GM21447 (cell line): Measurements from ENCODE around the gene PSIP1.
"Not testable (repeated sequence)": the region's sequence is repeated elsewhere in the genome, so short reads cannot be mapped to it uniquely, and the experiment has no call there.

Source experiments
- ATAC-seq: cut with Tn5 transposase; IDR thresholded peaks from one replicate; pipeline ENCODE4 v1.9.1; 2021; ENCODE audit not compliant: unreplicated experiment

Gene PSIP1

DNA sequence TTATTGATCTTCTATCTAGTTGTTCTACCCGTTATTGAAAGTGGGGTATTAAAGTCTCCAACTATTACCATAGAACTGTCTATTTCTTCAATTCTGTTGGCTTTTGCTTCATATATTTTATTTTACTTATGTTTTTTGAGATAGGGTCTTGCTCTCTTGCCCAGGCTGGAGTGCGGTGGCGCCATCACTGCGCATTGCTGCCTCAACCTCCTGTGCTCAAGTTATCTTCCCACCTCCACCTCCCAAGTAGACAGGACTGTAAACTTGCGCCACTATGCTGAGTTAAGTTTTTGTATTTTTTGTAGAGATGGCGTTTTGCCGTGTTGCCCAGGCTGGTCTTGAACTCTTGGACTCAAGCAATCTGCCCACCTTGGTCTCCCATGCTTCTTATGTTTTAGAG lies 71.9 kb downstream of the PSIP1 start:
- no peak for ATAC-seq

DNA sequence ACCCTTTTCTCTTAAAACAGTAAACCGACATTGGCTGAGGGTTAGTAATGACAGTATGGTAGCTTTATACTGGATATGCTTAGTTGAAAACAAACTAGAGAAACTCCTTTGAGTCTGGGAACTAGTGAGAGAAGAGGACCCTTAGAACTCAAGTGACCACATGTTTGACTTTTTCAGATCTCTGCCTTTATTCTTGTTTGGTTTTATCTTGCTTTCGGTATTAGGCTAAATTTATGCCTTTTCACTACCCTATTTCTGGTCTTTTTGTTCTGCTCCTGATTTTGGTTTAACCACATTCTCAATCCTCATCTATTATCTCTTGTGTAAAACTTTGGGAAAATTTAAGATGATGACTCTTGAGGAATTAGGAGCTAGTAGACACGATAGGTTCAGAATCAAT lies 77.1 kb downstream of the PSIP1 start:
- no peak for ATAC-seq

DNA sequence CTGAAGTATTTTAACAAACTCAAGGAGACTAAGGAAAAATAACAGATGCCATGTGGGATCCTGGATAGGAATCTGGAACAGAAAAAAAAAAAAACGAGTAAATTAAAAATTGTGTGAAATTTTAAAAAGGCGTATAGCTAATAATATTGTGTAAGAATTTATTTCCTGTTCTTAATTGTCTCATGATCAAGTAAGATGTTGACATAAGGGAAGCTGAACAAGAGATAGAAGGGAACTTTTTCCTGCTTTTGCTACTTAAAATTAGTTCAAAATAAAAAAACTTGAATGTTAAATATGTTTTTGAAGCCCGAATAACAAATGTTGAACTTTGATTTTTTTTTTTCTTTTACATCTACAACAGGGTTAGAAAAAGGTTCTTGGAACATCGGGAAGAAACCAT lies 77.6 kb downstream of the PSIP1 start:
- no peak for ATAC-seq

DNA sequence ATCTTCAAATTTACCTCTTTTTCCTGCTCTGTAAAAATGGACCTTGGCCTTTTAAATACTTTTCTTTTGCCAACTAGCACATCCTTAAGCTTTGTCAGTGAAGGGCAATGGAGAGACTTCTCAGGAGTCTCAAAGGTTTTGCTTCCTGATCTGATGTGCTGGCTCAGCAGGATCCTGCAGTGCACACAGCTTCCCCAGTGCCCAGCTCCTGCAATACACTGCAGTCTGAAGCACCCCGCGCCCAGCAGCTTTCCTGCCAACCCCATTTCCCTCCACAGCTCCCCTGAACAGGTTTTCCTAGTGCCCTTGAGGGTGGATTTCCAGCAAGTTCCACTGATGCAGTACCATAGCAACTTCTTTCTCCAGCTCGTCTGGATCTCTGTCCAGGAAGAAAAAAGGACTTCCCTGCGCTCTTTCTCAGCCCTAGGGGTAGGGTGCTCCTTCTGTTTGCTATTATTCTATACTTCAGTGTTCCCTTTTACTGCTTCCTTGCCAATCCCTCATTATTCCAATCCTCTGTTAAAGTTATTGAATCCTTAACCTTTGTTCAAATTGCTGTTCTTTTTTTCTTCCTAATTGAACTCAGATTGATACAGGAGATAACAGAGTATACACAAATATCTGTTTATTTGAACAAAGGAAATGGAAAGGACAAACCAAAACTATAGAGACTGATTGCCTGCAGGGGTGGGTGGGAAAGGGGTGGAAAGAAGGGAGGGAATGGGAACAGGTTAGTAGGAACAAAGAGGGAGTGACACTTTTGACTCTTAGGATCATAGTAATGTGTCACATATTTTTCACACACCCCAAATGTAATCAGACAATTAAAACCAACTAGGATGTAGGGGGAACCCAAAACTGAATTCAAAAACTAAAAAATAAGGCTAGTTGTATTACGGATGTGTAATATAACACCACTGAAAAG lies 79.6 kb downstream of the PSIP1 start:
- no peak for ATAC-seq

DNA sequence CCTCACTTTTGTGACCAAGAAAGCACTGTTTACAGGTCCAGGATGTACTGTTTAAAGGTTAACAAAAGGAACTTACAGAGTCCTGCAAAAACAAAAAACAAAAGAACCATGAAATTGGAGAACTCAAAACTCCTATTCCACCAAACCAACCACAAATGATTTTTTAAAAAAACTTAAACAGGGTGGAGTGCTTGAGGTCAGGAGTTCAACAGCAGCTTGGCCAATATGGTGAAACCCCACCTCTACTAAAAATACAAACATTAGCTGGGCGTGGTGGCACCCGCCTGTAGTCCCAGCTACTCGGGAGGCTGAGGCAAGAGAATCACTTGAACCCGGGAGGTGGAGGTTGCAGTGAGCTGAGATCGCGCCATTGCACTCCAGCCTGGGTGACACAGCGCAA lies 83.1 kb downstream of the PSIP1 start:
- ATAC-seq, result not testable (repeated sequence)

DNA sequence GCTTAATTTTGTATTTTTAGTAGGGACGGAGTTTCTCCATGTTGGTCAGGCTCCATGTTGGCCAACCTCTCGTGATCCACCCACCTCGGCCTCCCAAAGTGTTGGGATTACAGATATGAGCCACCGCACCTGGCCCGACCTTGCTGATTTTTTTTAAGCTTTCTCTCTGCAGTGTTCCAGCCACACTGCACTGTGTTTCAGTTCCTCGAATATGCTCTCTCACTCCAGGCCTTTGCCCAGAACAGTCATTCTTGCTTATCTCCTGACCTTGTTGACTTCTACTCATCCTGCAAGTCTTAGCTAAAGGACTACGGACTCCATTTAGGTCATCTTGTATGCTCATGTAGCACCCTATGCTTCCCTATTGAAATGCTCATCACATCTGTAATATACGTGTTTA lies 84.8 kb downstream of the PSIP1 start:
- ATAC-seq, result peak; percentile 47

DNA sequence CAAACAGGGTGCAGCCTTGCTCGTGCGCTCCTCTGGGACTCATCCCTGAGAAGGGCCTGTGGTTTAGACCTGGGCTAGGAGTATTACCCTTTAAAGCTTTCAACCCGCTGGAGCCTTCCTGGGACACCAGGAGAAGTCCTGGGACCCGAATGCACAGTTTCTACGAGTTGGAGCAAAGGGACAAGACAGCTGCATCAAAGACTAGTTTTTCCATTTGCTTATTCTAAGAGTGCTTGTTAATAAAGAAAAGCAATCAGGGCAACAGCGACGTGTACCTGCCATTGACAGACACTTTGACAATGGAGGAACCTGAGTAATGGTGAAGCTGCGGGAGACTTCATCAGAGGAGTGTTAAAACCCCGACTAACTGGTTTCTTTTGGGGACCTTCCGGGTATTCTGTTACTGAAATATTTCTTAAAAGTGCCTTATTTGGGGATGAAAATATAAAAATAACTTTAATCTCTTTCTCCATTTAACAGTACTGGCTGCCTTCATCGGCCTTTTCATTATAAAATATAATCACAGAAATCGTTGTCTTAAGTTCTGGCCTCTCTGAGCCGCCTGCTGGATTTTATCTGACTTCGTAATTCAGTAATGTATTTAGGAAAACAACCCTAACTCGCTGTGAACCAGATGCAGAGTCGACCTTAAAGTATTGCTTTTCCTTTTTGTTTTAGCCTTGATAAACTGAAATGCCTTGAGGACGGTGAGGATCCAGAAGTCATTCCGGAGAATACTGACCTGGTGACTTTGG lies 87.4 kb downstream of the PSIP1 start:
- no peak for ATAC-seq

DNA sequence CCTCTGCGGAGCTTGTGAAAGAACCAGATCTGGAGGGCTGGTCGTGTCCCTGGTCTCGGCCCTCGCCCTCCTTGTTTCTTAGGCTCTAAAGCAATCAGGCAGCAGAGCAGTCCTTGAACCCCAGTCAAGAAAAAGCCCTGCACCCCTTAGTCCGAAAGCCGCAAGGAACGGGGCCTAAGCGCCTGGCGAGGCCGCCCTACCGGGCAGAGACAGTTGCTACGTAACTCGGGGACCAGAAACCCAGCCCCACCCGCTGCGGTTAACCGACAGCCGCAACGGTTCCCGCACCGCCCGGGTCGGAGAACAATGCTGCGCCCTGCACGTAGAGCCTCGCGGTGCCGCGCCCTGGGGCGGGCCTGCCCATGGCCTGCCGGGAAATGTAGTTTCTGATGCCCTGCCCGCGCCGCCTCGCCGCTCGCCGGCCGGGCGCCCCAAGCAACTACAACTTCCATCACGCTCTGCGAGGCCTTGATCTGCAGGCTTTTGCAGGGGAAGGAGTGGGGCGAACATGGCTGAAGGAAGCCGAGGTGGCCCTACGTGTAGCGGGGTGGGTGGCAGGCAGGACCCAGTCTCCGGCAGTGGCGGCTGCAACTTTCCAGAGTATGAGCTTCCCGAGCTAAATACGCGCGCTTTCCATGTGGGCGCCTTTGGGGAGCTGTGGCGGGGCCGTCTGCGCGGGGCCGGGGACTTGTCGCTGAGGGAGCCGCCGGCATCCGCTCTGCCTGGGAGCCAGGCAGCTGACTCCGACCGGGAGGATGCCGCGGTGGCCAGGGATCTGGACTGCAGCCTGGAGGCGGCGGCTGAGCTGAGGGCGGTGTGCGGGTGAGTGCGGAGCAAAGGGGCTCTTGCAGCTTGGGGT lies 88.2 kb downstream of the PSIP1 start, which contains the start of gene SNAPC3:
TSS of gene SNAPC3 (plus strand) at position 505 of the 859 bp plus-strand sequence. CDS start at position 509, 4 bp downstream.
- ATAC-seq, result peak; percentile 92

DNA sequence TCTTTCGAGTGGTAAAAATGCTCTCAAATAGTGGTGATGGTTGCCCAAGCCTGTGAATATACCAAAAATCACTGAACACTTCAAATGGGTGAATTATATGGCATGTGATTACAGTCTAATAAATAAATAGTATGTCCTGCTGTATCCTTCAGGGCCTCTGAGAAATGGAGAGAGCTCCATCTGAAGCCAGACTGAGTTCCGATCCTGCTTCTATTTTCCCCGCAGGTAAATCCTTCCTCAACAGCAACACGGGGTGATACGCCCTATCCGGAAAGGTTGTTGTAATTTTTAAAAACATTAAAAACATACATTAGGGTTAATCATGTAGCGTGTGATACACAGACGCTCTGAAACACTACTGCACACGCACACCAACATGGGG lies 88.8 kb downstream of the PSIP1 start:
- ATAC-seq, result no peak

DNA sequence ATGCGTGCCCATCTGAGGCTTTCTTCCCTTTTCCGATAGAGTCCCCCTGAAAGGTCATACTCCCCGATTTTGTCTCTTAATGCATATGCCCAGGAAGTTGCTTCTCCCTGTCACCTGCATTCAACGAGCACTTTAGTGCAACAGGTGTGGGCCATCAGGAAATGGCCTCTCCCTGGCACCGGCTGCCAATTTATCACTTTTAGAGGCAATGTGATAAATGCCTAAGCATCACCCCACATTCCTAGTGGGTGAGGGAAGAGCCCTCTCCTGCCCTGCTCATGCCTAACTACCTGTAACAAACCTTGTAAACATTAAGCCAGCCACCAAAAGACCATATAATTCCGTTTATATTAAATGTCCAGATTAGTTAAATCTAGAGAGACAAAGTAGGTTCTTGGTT lies 89.2 kb downstream of the PSIP1 start:
- no peak for ATAC-seq

DNA sequence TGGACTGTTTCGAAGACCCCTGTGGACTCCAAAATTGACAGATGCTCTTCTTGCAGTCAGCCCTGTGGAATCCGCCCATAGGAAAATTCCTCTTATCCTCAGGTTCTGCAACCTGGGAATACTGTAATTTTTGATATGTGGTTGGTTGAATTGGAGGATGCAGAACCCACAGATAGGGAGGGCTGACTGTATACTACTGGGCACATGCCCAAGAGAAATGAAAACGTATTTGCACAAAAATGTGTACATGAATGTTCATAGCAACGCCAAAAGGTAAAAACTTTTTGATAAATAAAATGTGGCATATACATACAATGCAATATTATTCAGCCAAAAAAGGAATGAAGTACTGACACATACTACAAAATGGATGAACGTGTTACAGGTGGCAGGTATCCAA lies 90.0 kb downstream of the PSIP1 start:
- no peak for ATAC-seq

DNA sequence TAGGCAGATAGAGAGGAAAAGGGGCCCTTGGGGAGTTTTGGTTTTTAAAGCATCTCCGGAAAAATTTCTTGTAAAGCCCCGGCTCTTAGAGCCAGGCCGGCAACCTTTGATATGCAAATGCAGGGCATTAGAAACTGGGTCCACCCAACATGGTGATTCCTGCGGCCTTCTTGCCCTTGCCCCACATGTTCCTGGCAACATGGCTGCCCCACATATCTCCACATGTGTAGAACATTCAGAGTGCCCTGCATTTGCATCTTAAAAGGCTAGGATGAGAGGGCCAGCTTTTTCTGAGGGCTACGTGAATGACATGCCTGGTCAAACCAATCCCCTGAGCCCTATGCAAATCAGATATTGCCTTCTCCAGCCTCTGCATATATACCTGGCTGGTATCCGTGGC lies 93.1 kb downstream of the PSIP1 start:
- no peak for ATAC-seq

DNA sequence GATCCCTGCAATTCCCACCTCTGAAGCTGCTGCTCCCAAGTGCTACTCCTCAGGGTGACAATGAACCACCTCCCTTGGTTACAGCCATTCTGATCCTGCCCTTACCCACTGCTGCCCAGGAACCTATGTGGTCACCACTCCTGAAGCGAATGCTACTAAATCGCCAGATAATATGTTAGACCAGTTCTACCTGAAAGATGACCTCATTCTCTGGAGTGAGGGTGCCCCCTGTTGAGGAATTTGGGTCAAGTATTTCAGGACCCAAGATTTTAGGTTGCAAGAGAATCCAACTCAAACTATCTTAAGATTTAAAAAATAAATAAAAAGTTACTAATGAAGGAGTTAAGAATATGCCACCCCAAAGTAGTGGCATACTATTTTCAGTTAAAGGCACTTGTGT lies 93.9 kb downstream of the PSIP1 start:
- ATAC-seq, result no peak
